Adrenal gland (tissue), 5 donors: Measurements from ENCODE around the gene CA10.

Experiments used
- CTCF ChIP-seq, 6 experiments: fragments of 450-650 bp in 4 of 6; fragments of 200-600 bp in 2 of 6; sonication (generic) in 1 of 6; IDR thresholded peaks; 1 replicate in 5 of 6; 2 replicates in 1 of 6; pipeline versions ENCODE4 v1.5.1 to v1.8.0; 2016 to 2021; ENCODE audit warnings: antibody characterized with exemption in 6 of 6, mild to moderate bottlenecking in 2 of 6, moderate library complexity in 1 of 6
- POLR2A ChIP-seq, 2 donors: fragments of 450-650 bp; IDR thresholded peaks; one replicate each; pipeline ENCODE4 v1.6.1; 2017; ENCODE audit warnings: antibody characterized with exemption in 2 of 2, mild to moderate bottlenecking in 2 of 2, moderate library complexity in 1 of 2
- donor health status: DM: no; HTN: no; CAD: no.

- TF ChIP-seq POLR2A (IDR thresholded peaks at IDR 0.05) (no peak), CTCF (IDR thresholded peaks at IDR 0.05) (no peak)
Observed at GRCh38 chr17:51711581-51711980, 446.9 kb downstream of the CA10 start.
